K562 (cell line): ENCODE data around the gene HLCS. TPM values are rescaled to one million over a fixed set of nuclear protein-coding genes. Genes with fewer than 3 reads are reported as not detected.
A peak's percentile ranks its signal among the peaks of the same experiment; 100 is the strongest.

Experiments
- ATAC-seq: fragments of 200-7000 bp; cut with Tn5 transposase; 3 replicates; pipeline ENCODE4 v1.9.1; 2020; ENCODE audit warnings: moderate library complexity
- BruUV-seq: library from RNA; stranded (reverse); fragments of 400-500 nt; replicated peaks from 2 replicates; lab custom pipeline; 2021; lab: Mats Ljungman, UMichigan
- CTCF ChIA-PET: fragments of 300-600 bp; formaldehyde crosslinking; extraction: SDS; loops from one replicate; lab custom pipeline; 2021; ENCODE audit warnings: low intra/inter-chr PET ratio; lab: Yijun Ruan, JAX
- POLR2A ChIA-PET: fragments of 300-600, 350-650 bp; sonication (Branson Sonifier 250); formaldehyde crosslinking; extraction: SDS; loops from one replicate; lab custom pipeline; 2021; ENCODE audit warnings: antibody characterized with exemption, inconsistent platforms; lab: Yijun Ruan, JAX
- DNase-seq, 4 experiments: peaks; one replicate each; pipeline versions ENCODE4 v3.0.0 to v3.0.0-alpha.2; 2011 to 2018; ENCODE audit warnings: low spot score in 3 of 4, mixed read lengths in 3 of 4; ENCODE audit errors: extremely low read depth in 1 of 4
- FAIRE-seq: peaks from 2 replicates; lab custom pipeline; 2011; peaks lifted over from hg19 to GRCh38; lab: Jason Lieb, UNC
- H2AFZ ChIP-seq: 2 replicates; pipeline ENCODE4 v1.6.0; 2011; ENCODE audit warnings: low read depth, low read length, control low read depth, inconsistent platforms
- H3K27ac ChIP-seq: fragments of 200-600 bp; 3 replicates; pipeline ENCODE4 v1.8.0; 2011; ENCODE audit warnings: low read depth, mild to moderate bottlenecking, control low read depth, inconsistent platforms, low read length, moderate library complexity, mixed read lengths; ENCODE audit errors: extremely low read depth
- H3K27me3 ChIP-seq, 2 experiments: fragments of 300-600 bp in 1 of 2; 2 replicates in 1 of 2; 3 replicates in 1 of 2; pipeline versions ENCODE4 v1.6.0 to v1.8.0; 2011; ENCODE audit warnings: inconsistent platforms in 2 of 2, low read length in 2 of 2, mild to moderate bottlenecking in 1 of 2, mixed read lengths in 1 of 2, moderate library complexity in 1 of 2; ENCODE audit not compliant: control insufficient read depth in 2 of 2, insufficient read depth in 2 of 2
- H3K36me3 ChIP-seq: fragments of 300-600 bp; 3 replicates; pipeline ENCODE4 v1.8.0; 2011; ENCODE audit warnings: mild to moderate bottlenecking, low read length, inconsistent platforms; ENCODE audit not compliant: control insufficient read depth, insufficient read depth
- H3K4me1 ChIP-seq, 2 experiments: fragments of 200-600 bp in 1 of 2; replicated peaks in 1 of 2; 2 replicates in 1 of 2; 3 replicates in 1 of 2; pipeline versions ENCODE4 v1.5.1 to v1.8.0; 2011; ENCODE audit warnings: inconsistent platforms in 2 of 2, low read length in 2 of 2, mild to moderate bottlenecking in 1 of 2, mixed read lengths in 1 of 2, moderate library complexity in 1 of 2; ENCODE audit not compliant: control insufficient read depth in 2 of 2, insufficient read depth in 2 of 2
- H3K4me2 ChIP-seq: 2 replicates; pipeline ENCODE4 v1.6.1; 2011; ENCODE audit warnings: low read length, control low read depth, inconsistent platforms, mixed read lengths; ENCODE audit not compliant: insufficient read depth
- H3K4me3 ChIP-seq: fragments of 200-600 bp; sonication (generic), shearing (Covaris generic); 2 replicates; pipeline ENCODE4 v1.5.1; 2016; ENCODE audit warnings: control low read depth, inconsistent platforms
- H3K79me2 ChIP-seq: fragments of 200-600 bp; 3 replicates; pipeline ENCODE4 v1.8.0; 2011; ENCODE audit warnings: low read length, inconsistent platforms; ENCODE audit not compliant: control insufficient read depth, insufficient read depth
- H3K9ac ChIP-seq, 2 experiments: 2 replicates each; pipeline versions ENCODE4 v1.6.0 to v1.6.1; 2011; ENCODE audit warnings: low read depth in 2 of 2, low read length in 2 of 2, control low read depth in 1 of 2, inconsistent platforms in 1 of 2, mild to moderate bottlenecking in 1 of 2, mixed read lengths in 1 of 2; ENCODE audit not compliant: insufficient read depth in 1 of 2
- H3K9me1 ChIP-seq: one replicate; pipeline ENCODE4 v1.6.0; 2011; ENCODE audit warnings: inconsistent platforms, mild to moderate bottlenecking, low read length, moderate library complexity; ENCODE audit not compliant: control insufficient read depth, insufficient read depth
- H3K9me3 ChIP-seq: replicated peaks from 2 replicates; pipeline ENCODE4 v1.5.1; 2011; ENCODE audit warnings: low read depth, low read length, inconsistent platforms; ENCODE audit not compliant: control insufficient read depth, insufficient read depth
- H4K20me1 ChIP-seq: replicated peaks from 2 replicates; pipeline ENCODE4 v1.6.1; 2011; ENCODE audit warnings: low read length, inconsistent platforms, mixed read lengths; ENCODE audit not compliant: control insufficient read depth, insufficient read depth
- CEBPB ChIP-seq: fragments of 450-650 bp; IDR thresholded peaks from 2 replicates; pipeline ENCODE4 v1.6.1; 2016; ENCODE audit warnings: missing genetic modification characterization, missing compliant biosample characterization
- CEBPG ChIP-seq, 3 experiments: fragments of 200-800 bp in 1 of 3; sonication (Bioruptor generic) in 1 of 3; sonication (generic) in 1 of 3; formaldehyde crosslinking in 1 of 3; IDR thresholded peaks in 2 of 3; conservative IDR thresholded peaks in 1 of 3; 2 replicates each; pipeline versions ENCODE4 v1.6.1 to v1.8.0; 2016 to 2022; ENCODE audit warnings: missing compliant biosample characterization in 2 of 3, missing genetic modification characterization in 2 of 3, mild to moderate bottlenecking in 1 of 3, missing genetic modification reagents in 1 of 3
- HDAC2 ChIP-seq: fragments of 450-650 bp; IDR thresholded peaks from 2 replicates; pipeline ENCODE4 v1.6.1; 2016; ENCODE audit warnings: mild to moderate bottlenecking
- IRF1 ChIP-seq: sonication (generic); formaldehyde crosslinking; IDR thresholded peaks from 2 replicates; pipeline ENCODE4 v1.8.0; 2022; ENCODE audit warnings: missing genetic modification reagents, mild to moderate bottlenecking, borderline replicate concordance
- RBBP5 ChIP-seq: fragments of 200-600 bp; sonication (generic); IDR thresholded peaks from 2 replicates; pipeline ENCODE4 v1.6.1; 2012; ENCODE audit warnings: borderline replicate concordance, mild to moderate bottlenecking, low read length, control low read depth, inconsistent platforms; ENCODE audit not compliant: insufficient read depth, poor library complexity, severe bottlenecking
- RBM25 ChIP-seq: fragments of 200-400 bp; formaldehyde crosslinking; IDR thresholded peaks from 2 replicates; pipeline ENCODE4 v1.6.1; 2018; ENCODE audit warnings: low read length, low read depth, moderate library complexity; ENCODE audit not compliant: severe bottlenecking
- SIN3A ChIP-seq, 2 experiments: fragments of 150-350 bp in 1 of 2; IDR thresholded peaks; 2 replicates each; pipeline ENCODE4 v1.6.1; 2011 to 2016; ENCODE audit warnings: borderline replicate concordance in 2 of 2, low read depth in 2 of 2, low read length in 2 of 2, mild to moderate bottlenecking in 2 of 2, moderate library complexity in 2 of 2; ENCODE audit not compliant: control insufficient read depth in 1 of 2
- TRIM24 ChIP-seq, 2 experiments: fragments of 450-650 bp; IDR thresholded peaks; 2 replicates each; pipeline ENCODE4 v1.6.1; 2016
- ZNF212 ChIP-seq: fragments of 450-650 bp; formaldehyde crosslinking; IDR thresholded peaks from 2 replicates; pipeline ENCODE4 v1.4.0; 2020; ENCODE audit warnings: mild to moderate bottlenecking
- ZNF780A ChIP-seq: fragments of 250-450 bp; sonication (Bioruptor Pico); IDR thresholded peaks from 2 replicates; pipeline ENCODE4 v1.5.0; 2021; ENCODE audit warnings: mild to moderate bottlenecking
- ZNF830 ChIP-seq: fragments of 250-450 bp; sonication (Bioruptor Pico); IDR thresholded peaks from 2 replicates; pipeline ENCODE4 v1.5.0; 2021; ENCODE audit warnings: mild to moderate bottlenecking
- WGBS: fragments of 100-300 bp; shearing (Covaris generic); methylation state at CpG from one replicate; pipeline ENCODE4 v1.1.6; 2016; ENCODE audit warnings: low coverage, mixed read lengths; ENCODE audit not compliant: insufficient coverage; ENCODE audit errors: missing lambda C conversion rate; 5-methylcytosine and 5-hydroxymethylcytosine counted together
- in situ Hi-C: fragments of 300-500 bp; cut with MboI; formaldehyde crosslinking; loops from 4 replicates; pipeline ENCODE4 v1.15.0; 2018; ENCODE audit warnings: inconsistent platforms, mixed read lengths
- intact Hi-C: fragments of 100-400 bp; cut with micrococcal nuclease; formaldehyde crosslinking; loops from 2 replicates; pipeline ENCODE4 v1.14.2; 2022
- polyA plus RNA-seq, 8 experiments: library from polyadenylated mRNA; depleted of rRNA in 4 of 8; stranded (reverse) in 5 of 8; unstranded in 3 of 8; fragments of >200 nt; fragmentation: Nextera tagmentation in 2 of 8; fragmentation: Illumina TruSeq in 1 of 8; extraction: Ambion mirVana in 2 of 8; extraction: Trizol in 1 of 8; gene quantifications; 2 replicates each; pipeline versions ENCODE4 v1.2.1 to v1.2.3, GENCODE V29; 2011 to 2014; ENCODE audit warnings: inconsistent platforms in 1 of 8, missing spikeins in 1 of 8
- total RNA-seq, 7 experiments: library from RNA; depleted of rRNA in 6 of 7; stranded (reverse); fragments of >200 nt in 6 of 7; fragmentation: Illumina TruSeq in 2 of 7; extraction: Trizol in 2 of 7; gene quantifications; 2 replicates each; pipeline versions ENCODE4 v1.2.1 to v1.2.3, GENCODE V29; 2011 to 2021; ENCODE audit warnings: low replicate concordance in 1 of 7
- TF ChIP-seq, protein P1 (sequence below): fragments of 250-450 bp; sonication (Bioruptor Pico); IDR thresholded peaks from 2 replicates; pipeline ENCODE4 v1.9.0; 2021; ENCODE audit warnings: mild to moderate bottlenecking

HLCS gene
- total and polyA plus RNA-seq, 9 of the 15 experiments (the other 6 are each of a cell fraction or from before 2014, with no cell fraction given): 3.0 to 21.5 (median 17.1) TPM

- Histone ChIP-seq H2AFZ (no peak overlapping the region), H3K27ac (no peak overlapping the region), H3K9ac (peak overlapping the region in 1 of 2 experiments; percentile 55; a peak in 1 of 4 replicates), H3K4me2 (no peak overlapping the region), H3K4me3 (no peak overlapping the region), H4K20me1 (no peaks in the 10 kb centered on the region; the same call in 1 of the 2 replicates), H3K9me1 (no peaks in the 10 kb centered on the region), H3K9me3 (no peaks in the 10 kb centered on the region), H3K36me3 (no peaks in the 10 kb centered on the region), H3K79me2 (no peaks in the 10 kb centered on the region), H3K4me1 (peaks cover 0 to 10% of the 10 kb centered on the region in 2 experiments; a peak in 2 of 5 replicates), H3K27me3 (peaks cover 61 to 90% of the 10 kb centered on the region in 2 experiments)
- TF ChIP-seq, protein P1, sequence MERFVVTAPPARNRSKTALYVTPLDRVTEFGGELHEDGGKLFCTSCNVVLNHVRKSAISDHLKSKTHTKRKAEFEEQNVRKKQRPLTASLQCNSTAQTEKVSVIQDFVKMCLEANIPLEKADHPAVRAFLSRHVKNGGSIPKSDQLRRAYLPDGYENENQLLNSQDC: no peak
- TF ChIP-seq RBBP5 (no peak), IRF1 (no peak), RBM25 (no peak), HDAC2 (no peak), TRIM24 (IDR thresholded peaks at IDR 0.05) (peak in 1 of 2 experiments; percentile 18; a peak in 1 of 4 replicates), ZNF780A (CRISPR knock-in tag) (no peak), ZNF212 (CRISPR knock-in tag) (no peak), SIN3A (IDR thresholded peaks at IDR 0.05; ENCODE audit: borderline replicate concordance in 2 of 2, control insufficient read depth in 1 of 2, low read depth in 2 of 2, low read length in 2 of 2) (no peak), CEBPB (tag) (peak; percentile 79), ZNF830 (CRISPR knock-in tag) (no peak), CEBPG (CRISPR knock-in tag; IDR thresholded peaks at IDR 0.05) (peak; percentile 55; the same call in 1 of the 2 replicates), CEBPG (tag; conservative IDR thresholded peaks at IDR 0.05 in 1 of 2, IDR thresholded peaks at IDR 0.05 in 1 of 2) (peak; percentile 56 to 73)
- ATAC-seq (no peak), FAIRE-seq (no peak), DNase-seq (no peak)
- 7% methylated on average over 12 of the region's 12 CpGs for WGBS
- ChIA-PET POLR2A (interaction anchor here (0.7 to 1.1 kb wide), 4 partner anchors 9 to 22 kb away, joined by 3 to 4 read pairs (median 3); no protein-coding TSS in a partner anchor), CTCF (no interaction called here)
- intact Hi-C loops: no loop called here
- in situ Hi-C loops: no loop called here
- no TSS peak for BruUV-seq
Observed at GRCh38 chr21:36738489-36739126, 227.9 kb downstream of the HLCS start.
